DOHH2 (cell line): ENCODE data around the gene ZDHHC13.

Source experiments
- EZH2phosphoT487 ChIP-seq: fragments of 200-600 bp; sonication (generic); IDR thresholded peaks from 2 replicates; pipeline ENCODE4 v1.6.1; 2017; ENCODE audit warnings: borderline replicate concordance, mild to moderate bottlenecking, antibody characterized with exemption, low read length, moderate library complexity, mixed read lengths
- TF ChIP-seq, protein P1 (sequence below): fragments of 200-600 bp; sonication (generic); IDR thresholded peaks from one replicate; pipeline ENCODE4 v1.5.1; 2014; ENCODE audit warnings: antibody characterized with exemption, mild to moderate bottlenecking, low read depth, low read length; ENCODE audit not compliant: poor library complexity, severe bottlenecking

DNA sequence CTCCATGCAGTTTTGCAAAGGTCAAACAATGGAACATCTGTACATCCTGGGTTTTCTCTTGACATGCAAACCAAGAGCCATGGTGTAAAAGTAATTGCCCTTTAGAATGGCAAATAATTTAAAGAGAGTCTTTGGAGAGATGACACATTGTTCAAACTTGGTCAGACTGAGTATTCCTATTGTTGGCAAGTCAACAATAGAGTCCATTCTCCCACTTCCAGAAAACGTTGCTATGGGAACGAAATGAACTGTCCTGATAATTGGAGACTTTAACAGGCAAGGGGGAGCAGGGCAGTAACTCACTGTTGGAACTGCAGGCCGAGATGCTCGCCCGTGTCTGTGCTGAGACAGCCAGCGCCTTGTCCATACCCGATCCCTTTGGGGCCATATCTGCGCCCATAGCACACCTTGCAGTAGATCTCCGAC is 70.9 kb downstream of the ZDHHC13 start:
- TF ChIP-seq, protein P1, sequence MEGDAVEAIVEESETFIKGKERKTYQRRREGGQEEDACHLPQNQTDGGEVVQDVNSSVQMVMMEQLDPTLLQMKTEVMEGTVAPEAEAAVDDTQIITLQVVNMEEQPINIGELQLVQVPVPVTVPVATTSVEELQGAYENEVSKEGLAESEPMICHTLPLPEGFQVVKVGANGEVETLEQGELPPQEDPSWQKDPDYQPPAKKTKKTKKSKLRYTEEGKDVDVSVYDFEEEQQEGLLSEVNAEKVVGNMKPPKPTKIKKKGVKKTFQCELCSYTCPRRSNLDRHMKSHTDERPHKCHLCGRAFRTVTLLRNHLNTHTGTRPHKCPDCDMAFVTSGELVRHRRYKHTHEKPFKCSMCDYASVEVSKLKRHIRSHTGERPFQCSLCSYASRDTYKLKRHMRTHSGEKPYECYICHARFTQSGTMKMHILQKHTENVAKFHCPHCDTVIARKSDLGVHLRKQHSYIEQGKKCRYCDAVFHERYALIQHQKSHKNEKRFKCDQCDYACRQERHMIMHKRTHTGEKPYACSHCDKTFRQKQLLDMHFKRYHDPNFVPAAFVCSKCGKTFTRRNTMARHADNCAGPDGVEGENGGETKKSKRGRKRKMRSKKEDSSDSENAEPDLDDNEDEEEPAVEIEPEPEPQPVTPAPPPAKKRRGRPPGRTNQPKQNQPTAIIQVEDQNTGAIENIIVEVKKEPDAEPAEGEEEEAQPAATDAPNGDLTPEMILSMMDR: no peak
- no peak for TF ChIP-seq EZH2phosphoT487
